Liver (tissue), 3 donors: ENCODE results near the gene CRYBG2.

ENCODE experiments used
- CTCF ChIP-seq: fragments of 150-350 bp; IDR thresholded peaks from 2 replicates; pipeline ENCODE4 v1.5.1; 2017; ENCODE audit warnings: improper control_type of control experiment, low read depth, low read length; ENCODE audit not compliant: missing input control
- TAF1 ChIP-seq: conservative IDR thresholded peaks from 2 replicates; pipeline ENCODE4 v1.6.1; 2016; ENCODE audit warnings: antibody characterized with exemption, mild to moderate bottlenecking
- TF ChIP-seq, protein P1 (sequence below): IDR thresholded peaks from 2 replicates; pipeline ENCODE4 v1.6.1; 2016; ENCODE audit warnings: antibody characterized with exemption
- donor health status: healthy.
- donor health status: healthy.

GRCh38 chr1:26307363-26307781 is 46.6 kb downstream of the CRYBG2 start:
- TF ChIP-seq CTCF (no peak), TAF1 (no peak)
- TF ChIP-seq, protein P1, sequence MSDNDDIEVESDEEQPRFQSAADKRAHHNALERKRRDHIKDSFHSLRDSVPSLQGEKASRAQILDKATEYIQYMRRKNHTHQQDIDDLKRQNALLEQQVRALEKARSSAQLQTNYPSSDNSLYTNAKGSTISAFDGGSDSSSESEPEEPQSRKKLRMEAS = no peak
